Chondrocyte (in vitro differentiated cells): ENCODE data around the gene ANTKMT. TPM values are rescaled to one million over a fixed set of nuclear protein-coding genes. Genes with fewer than 3 reads are reported as not detected.

Source experiments
- DNase-seq: peaks from one replicate; pipeline ENCODE4 v3.0.0; 2021; ENCODE audit warnings: mixed read lengths, low spot score
- H3K27ac Mint-ChIP-seq: one replicate; pipeline ENCODE4 v1.8.0; 2021; ENCODE audit warnings: mild to moderate bottlenecking, moderate library complexity, mixed read lengths; ENCODE audit not compliant: unreplicated experiment
- H3K27me3 Mint-ChIP-seq: 2 replicates; pipeline ENCODE4 v1.8.0; 2021; ENCODE audit warnings: low read depth, mixed read lengths
- H3K36me3 Mint-ChIP-seq: 2 replicates; pipeline ENCODE4 v1.8.0; 2021; ENCODE audit warnings: low read depth, mixed read lengths
- H3K4me1 Mint-ChIP-seq: 2 replicates; pipeline ENCODE4 v1.8.0; 2021; ENCODE audit warnings: low read depth, mild to moderate bottlenecking, mixed read lengths
- H3K4me3 Mint-ChIP-seq: one replicate; pipeline ENCODE4 v1.8.0; 2021; ENCODE audit warnings: mild to moderate bottlenecking, moderate library complexity, mixed read lengths; ENCODE audit not compliant: unreplicated experiment
- H3K9me3 Mint-ChIP-seq: 2 replicates; pipeline ENCODE4 v1.8.0; 2021; ENCODE audit warnings: low read depth, mixed read lengths
- total RNA-seq: library from RNA; stranded (reverse); gene quantifications from 3 replicates; pipeline ENCODE4 v1.2.1, GENCODE V29; 2021
- TF ChIP-seq, protein P1 (sequence below): fragments of 200-600 bp; sonication (generic); IDR thresholded peaks from 2 replicates; pipeline ENCODE4 v1.5.0; 2021; ENCODE audit warnings: antibody characterized with exemption, mild to moderate bottlenecking, moderate library complexity

Gene ANTKMT
- total RNA-seq, 1 donor from 2014 or later, result 38.2 TPM

DNA sequence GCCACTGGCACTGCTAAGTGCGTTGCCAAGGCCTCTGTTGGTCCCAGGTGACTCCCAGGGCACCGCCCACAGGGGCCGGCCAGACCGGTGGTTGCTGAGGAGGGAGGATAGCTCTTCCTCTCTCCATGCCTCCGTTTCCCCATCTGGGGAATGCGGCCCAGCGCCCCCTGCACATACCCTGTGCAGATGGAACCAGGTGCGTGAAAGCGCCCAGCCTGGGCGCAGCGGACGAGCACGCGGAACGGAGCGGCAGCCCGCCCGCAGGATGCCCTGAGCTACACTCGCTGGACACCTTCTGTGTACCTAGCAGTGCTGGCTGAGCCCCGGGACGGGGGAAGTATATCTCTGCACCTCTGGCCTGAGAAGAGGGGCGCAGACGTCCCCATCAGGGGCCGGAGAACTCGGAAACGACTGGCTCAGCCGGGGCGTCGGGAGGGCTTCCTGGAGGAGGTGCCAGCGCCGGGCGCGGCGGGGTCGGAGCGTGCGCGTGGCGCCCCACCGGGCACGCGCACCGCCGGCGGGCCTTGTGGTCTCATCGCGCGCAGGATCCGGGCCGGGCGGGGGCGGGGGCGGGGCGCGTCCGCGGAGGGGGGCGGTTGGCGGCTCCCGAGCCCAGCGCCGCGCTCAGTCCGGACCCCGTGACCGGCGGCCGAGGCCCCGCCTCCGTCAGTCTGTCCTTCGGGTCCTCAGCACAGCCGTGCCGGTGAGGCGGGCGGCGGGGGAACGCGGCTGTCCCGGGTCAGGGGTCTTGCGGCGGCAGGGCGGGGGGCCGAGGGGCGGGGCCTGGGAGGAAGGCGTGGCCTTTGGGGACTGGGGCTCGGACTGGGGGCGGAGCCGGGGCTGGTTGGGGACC is 5.7 kb downstream of the ANTKMT start, which contains the start of the genes CCDC78 and HAGHL:
Gene CCDC78 (minus strand): TSS at position 6 of the 853 bp plus-strand sequence. CDS start 76 bp downstream, outside the sequence.
Gene HAGHL (plus strand): TSS at position 669 of the 853 bp plus-strand sequence. CDS start 404 bp downstream, outside the sequence.
- peaks cover 3% of the 10 kb centered on the region for H3K4me1 Mint-ChIP-seq
- no peaks in the 10 kb centered on the region for H3K27me3 Mint-ChIP-seq
- DNase-seq, result no peak
- no peaks in the 10 kb centered on the region for H3K36me3 Mint-ChIP-seq
- no peak within 1 kb of the TSS for H3K27ac Mint-ChIP-seq
- peak within 1 kb of the TSS; percentile 64 for H3K4me3 Mint-ChIP-seq
- TF ChIP-seq, protein P1, sequence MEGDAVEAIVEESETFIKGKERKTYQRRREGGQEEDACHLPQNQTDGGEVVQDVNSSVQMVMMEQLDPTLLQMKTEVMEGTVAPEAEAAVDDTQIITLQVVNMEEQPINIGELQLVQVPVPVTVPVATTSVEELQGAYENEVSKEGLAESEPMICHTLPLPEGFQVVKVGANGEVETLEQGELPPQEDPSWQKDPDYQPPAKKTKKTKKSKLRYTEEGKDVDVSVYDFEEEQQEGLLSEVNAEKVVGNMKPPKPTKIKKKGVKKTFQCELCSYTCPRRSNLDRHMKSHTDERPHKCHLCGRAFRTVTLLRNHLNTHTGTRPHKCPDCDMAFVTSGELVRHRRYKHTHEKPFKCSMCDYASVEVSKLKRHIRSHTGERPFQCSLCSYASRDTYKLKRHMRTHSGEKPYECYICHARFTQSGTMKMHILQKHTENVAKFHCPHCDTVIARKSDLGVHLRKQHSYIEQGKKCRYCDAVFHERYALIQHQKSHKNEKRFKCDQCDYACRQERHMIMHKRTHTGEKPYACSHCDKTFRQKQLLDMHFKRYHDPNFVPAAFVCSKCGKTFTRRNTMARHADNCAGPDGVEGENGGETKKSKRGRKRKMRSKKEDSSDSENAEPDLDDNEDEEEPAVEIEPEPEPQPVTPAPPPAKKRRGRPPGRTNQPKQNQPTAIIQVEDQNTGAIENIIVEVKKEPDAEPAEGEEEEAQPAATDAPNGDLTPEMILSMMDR, result no peak
- no peaks in the 10 kb centered on the region for H3K9me3 Mint-ChIP-seq

DNA sequence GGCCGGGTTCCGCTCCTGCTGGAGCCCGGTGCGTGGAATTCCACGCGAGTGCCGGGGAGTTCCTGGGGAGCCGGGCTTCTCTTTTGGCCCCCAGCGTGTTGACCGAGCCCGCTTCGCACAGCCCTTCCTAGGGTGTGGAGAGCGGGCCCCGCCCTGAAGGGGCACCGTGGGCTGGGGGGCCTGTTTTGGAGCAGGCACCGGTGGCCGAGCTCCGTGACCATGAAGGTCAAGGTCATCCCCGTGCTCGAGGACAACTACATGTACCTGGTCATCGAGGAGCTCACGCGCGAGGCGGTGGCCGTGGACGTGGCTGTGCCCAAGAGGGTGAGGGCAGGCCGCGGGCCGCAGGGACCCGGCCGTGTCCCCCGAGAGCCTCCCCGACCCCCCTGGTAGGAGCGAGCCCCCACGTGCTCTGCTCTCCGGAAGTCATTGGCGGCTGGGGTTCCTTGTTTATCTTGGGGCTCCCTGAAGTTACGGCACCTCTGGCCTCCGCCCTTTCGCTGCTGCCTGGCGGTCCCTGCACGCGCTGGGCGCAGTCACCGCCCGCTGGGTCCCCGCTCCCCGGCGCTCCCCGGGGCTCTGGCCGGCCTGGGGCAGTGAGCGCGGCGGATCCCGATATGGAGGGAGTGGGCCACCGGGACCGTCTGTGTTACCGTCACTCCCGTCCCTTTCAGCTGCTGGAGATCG is 6.5 kb downstream of the ANTKMT start:
- TF ChIP-seq, protein P1, result no peak
- peaks cover 3% of the 10 kb centered on the region for H3K4me1 Mint-ChIP-seq
- no peaks in the 10 kb centered on the region for H3K36me3 Mint-ChIP-seq
- peak overlapping the region; percentile 61 for H3K4me3 Mint-ChIP-seq
- DNase-seq, result no peak
- H3K27ac Mint-ChIP-seq, result no peak overlapping the region
- H3K27me3 Mint-ChIP-seq, result no peaks in the 10 kb centered on the region
- H3K9me3 Mint-ChIP-seq, result no peaks in the 10 kb centered on the region

DNA sequence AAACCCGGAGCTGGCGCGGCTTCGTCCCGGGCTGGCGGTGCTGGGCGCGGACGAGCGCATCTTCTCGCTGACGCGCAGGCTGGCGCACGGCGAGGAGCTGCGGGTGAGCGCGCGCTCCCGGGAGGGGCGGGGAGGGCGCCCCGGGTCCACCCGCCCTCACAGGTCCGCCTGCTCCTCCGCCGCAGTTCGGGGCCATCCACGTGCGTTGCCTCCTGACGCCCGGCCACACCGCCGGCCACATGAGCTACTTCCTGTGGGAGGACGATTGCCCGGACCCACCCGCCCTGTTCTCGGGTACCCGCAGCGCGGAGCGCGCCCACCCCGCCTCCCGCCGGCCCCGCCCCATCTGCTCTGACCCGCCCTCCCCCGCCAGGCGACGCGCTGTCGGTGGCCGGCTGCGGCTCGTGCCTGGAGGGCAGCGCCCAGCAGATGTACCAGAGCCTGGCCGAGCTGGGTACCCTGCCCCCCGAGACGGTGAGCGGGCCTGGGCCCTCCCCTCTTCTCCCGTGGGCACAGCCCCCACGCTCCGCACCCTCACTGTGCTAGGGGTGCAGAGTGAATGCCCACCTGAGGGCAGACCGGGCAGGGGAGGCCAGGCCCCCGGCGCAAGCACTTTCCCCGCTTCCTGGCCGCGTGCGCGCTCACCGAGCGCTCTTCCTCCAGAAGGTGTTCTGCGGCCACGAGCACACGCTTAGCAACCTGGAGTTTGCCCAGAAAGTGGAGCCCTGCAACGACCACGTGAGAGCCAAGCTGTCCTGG is 7.4 kb downstream of the ANTKMT start:
- Mint-ChIP-seq H3K27ac (no peak overlapping the region), H3K27me3 (no peaks in the 10 kb centered on the region), H3K4me1 (peaks cover 3% of the 10 kb centered on the region), H3K36me3 (no peaks in the 10 kb centered on the region), H3K9me3 (no peaks in the 10 kb centered on the region), H3K4me3 (peak overlapping the region; percentile 60)
- no peak for DNase-seq
- TF ChIP-seq, protein P1, result no peak

DNA sequence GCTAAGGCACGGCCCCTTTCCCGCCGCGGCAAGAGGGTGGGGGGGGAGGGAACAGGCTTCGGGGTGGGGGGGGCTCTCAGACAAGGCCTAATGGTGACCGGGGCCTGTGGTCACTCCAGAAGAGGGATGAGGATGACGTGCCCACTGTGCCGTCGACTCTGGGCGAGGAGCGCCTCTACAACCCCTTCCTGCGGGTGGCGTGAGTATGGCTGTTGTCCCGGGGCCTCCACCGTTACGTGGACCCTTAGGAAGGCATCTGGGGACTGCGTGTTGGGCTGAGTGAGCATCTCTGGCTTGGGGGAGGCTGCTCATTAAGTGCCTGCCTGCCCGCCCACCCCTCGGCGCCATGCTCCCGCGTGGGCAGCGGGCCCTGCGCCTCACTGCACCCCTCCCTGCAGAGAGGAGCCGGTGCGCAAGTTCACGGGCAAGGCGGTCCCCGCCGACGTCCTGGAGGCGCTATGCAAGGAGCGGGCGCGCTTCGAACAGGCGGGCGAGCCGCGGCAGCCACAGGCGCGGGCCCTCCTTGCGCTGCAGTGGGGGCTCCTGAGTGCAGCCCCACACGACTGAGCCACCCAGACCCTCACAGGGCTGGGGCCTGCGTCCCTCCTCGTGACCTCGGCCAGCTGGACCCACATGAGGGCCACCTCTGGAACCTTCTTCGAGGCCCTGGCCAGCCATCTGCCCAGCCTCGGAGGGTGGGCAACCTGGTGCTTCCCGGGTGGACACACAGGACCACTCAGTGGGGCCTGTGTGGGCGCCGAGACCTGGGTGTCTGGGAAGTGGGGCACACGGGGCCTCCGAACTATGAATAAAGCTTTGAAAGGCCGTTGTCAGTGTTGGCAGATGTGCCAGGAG is 8.2 kb downstream of the ANTKMT start:
- H3K4me3 Mint-ChIP-seq, result no peak overlapping the region
- no peaks in the 10 kb centered on the region for H3K27me3 Mint-ChIP-seq
- H3K4me1 Mint-ChIP-seq, result peaks cover 3% of the 10 kb centered on the region
- DNase-seq, result no peak
- TF ChIP-seq, protein P1, result no peak
- no peak overlapping the region for H3K27ac Mint-ChIP-seq
- no peaks in the 10 kb centered on the region for H3K36me3 Mint-ChIP-seq
- H3K9me3 Mint-ChIP-seq, result no peaks in the 10 kb centered on the region
